ENCODE measurements around the gene CELA2A. TPM values are rescaled to one million over a fixed set of nuclear protein-coding genes. Genes with fewer than 3 reads are reported as not detected.

Gene CELA2A
- total and polyA plus RNA-seq, 9 of the 15 experiments (the other 6 are each of a cell fraction or from before 2014, with no cell fraction given): 0.62 TPM; not detected in 8

DNA sequence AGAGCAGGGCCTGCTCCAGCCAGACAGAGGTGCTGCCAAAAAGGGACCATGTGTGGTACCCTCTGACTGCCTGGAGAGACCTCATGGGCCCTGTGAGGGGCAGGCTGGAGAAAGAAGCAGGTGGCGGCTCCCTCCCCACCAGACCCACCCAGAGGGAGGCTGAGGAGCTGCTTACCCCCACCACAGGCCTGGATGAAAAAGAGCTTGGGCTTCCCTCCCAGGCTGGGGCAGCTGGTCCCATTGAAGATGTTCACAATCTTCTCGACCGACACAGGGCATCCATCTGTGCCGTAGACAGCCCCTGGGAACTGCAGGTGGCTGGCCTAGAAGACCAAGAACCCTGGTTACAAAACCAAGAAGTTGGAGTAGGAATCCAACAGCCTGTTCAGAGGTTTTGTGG is 47.9 kb downstream of the CELA2A start (continued):
- TF ChIP-seq, protein P1, sequence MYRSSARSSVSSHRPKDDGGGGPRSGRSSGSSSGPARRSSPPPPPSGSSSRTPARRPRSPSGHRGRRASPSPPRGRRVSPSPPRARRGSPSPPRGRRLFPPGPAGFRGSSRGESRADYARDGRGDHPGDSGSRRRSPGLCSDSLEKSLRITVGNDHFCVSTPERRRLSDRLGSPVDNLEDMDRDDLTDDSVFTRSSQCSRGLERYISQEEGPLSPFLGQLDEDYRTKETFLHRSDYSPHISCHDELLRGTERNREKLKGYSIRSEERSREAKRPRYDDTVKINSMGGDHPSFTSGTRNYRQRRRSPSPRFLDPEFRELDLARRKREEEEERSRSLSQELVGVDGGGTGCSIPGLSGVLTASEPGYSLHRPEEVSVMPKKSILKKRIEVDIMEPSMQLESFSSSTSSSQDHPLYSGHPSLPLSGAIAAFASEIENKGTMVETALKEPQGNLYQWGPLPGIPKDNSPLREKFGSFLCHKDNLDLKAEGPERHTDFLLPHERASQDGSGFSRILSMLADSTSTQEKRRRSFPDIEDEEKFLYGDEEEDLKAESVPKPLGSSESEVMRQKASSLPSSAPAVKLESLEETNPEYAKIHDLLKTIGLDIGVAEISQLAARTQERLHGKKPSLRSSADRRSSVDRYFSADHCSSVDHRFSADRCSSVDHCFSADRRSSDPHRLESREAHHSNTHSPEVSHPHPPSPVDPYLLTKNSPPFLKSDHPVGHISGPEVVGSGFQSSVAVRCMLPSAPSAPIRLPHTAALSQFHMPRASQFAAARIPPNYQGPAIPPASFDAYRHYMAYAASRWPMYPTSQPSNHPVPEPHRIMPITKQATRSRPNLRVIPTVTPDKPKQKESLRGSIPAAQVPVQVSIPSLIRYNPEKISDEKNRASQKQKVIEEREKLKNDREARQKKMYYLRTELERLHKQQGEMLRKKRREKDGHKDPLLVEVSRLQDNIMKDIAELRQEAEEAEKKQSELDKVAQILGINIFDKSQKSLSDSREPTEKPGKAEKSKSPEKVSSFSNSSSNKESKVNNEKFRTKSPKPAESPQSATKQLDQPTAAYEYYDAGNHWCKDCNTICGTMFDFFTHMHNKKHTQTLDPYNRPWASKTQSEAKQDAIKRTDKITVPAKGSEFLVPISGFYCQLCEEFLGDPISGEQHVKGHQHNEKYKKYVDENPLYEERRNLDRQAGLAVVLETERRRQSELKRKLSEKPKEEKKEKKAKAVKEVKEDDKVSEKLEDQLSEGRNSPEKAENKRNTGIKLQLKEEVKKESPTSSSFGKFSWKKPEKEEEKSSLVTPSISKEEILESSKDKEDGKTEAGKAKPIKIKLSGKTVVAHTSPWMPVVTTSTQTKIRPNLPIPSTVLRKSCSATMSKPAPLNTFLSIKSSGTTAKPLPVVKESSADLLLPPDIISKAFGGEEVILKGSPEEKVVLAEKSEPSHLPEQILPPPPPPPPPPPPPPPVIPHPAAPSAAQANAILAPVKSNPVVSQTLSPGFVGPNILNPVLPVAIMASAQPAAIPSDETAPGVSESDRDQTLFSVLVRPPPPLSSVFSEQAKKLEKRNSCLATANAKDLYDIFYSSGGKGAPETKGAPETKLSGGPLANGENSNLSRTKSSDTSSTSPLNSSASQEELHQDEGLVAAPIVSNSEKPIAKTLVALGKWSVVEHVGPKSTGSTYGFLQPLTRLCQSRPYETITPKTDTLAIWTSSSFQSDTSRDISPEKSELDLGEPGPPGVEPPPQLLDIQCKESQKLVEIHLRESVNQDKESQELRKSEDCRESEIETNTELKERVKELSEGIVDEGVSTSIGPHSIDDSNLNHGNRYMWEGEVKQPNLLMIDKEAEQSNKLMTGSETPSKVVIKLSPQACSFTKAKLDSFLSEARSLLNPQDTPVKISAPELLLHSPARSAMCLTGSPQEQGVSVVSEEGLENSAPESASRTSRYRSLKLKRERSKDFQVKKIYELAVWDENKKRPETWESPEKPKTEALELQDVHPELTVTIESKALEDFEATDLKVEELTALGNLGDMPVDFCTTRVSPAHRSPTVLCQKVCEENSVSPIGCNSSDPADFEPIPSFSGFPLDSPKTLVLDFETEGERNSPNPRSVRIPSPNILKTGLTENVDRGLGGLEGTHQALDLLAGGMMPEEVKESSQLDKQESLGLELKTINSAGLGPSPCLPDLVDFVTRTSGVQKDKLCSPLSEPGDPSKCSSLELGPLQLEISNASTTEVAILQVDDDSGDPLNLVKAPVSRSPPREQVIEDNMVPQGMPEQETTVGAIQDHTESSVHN (IDR thresholded peaks at IDR 0.05; ENCODE audit: borderline replicate concordance in 1 of 2, low read depth in 1 of 2): no peak
- no peak for TF ChIP-seq ZNF143 (CRISPR knock-in tag; IDR thresholded peaks at IDR 0.05)

Measured in K562 (cell line).